ENCODE results near the gene ACTBL2.

GRCh38 chr5:57434227-57434640, 48.4 kb downstream of the ACTBL2 start:
- TF ChIP-seq EZH2phosphoT487 (IDR thresholded peaks at IDR 0.05; ENCODE audit: insufficient read depth, low read depth) (no peak), EZH2 (IDR thresholded peaks at IDR 0.05; ENCODE audit: insufficient read depth, poor library complexity, severe bottlenecking) (no peak)

All from GM23248 (cell line).